Measurements from ENCODE around the gene CTXN1.
"Not testable (repeated sequence)": the region's sequence is repeated elsewhere in the genome, so short reads cannot be mapped to it uniquely, and the experiment has no call there.

CTXN1 gene

DNA sequence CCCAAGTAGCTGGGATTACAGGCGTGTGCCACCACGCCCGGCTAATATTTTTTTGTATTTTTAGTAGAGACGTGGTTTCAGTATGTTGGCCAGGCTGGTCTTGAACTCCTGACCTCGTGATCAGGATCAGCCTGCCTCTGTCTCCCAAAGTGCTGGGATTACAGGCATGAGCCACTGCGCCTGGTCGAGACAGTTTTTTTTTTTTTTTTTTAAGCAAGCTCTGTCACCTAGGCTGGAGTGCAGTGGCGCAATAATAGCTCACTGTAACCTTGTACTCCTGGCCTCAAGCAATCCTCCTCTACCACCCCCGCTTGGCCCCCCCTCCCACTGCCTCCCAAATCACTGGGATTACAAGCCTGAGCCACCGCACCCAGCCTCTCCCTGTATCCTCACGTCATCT lies 28.6 kb downstream of the CTXN1 start:
- TF ChIP-seq, protein P1, sequence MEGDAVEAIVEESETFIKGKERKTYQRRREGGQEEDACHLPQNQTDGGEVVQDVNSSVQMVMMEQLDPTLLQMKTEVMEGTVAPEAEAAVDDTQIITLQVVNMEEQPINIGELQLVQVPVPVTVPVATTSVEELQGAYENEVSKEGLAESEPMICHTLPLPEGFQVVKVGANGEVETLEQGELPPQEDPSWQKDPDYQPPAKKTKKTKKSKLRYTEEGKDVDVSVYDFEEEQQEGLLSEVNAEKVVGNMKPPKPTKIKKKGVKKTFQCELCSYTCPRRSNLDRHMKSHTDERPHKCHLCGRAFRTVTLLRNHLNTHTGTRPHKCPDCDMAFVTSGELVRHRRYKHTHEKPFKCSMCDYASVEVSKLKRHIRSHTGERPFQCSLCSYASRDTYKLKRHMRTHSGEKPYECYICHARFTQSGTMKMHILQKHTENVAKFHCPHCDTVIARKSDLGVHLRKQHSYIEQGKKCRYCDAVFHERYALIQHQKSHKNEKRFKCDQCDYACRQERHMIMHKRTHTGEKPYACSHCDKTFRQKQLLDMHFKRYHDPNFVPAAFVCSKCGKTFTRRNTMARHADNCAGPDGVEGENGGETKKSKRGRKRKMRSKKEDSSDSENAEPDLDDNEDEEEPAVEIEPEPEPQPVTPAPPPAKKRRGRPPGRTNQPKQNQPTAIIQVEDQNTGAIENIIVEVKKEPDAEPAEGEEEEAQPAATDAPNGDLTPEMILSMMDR (IDR thresholded peaks at IDR 0.05; ENCODE audit: control insufficient read depth, insufficient read depth, low read depth, low read length, missing control alignments): no peak
- DNase-seq (ENCODE audit: low read depth): no peak
- H3K4me3 ChIP-seq (ENCODE audit: control insufficient read depth, low read depth, low read length): no peak overlapping the region

DNA sequence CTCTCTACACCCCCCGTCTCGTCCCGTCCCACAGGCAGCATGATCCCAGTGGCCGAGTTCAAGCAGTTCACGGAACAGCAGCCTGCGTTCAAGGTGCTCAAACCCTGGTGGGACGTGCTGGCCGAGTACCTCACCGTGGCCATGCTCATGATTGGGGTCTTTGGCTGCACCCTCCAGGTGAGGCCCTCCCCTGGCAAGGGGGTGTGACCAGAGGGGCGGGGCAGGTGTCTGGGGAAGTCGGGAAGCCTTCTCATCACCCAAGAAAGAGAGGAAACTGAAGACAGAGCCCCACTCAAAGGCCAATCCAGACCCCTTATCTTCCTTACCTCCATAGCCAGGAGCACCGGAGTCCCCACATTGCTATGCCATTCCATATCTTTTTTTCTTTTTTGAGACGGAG lies 30.4 kb downstream of the CTXN1 start:
- no peak for DNase-seq (ENCODE audit: low read depth)
- no peak overlapping the region for H3K4me3 ChIP-seq (ENCODE audit: control insufficient read depth, low read depth, low read length)
- TF ChIP-seq, protein P1 (IDR thresholded peaks at IDR 0.05; ENCODE audit: control insufficient read depth, insufficient read depth, low read depth, low read length, missing control alignments): no peak

DNA sequence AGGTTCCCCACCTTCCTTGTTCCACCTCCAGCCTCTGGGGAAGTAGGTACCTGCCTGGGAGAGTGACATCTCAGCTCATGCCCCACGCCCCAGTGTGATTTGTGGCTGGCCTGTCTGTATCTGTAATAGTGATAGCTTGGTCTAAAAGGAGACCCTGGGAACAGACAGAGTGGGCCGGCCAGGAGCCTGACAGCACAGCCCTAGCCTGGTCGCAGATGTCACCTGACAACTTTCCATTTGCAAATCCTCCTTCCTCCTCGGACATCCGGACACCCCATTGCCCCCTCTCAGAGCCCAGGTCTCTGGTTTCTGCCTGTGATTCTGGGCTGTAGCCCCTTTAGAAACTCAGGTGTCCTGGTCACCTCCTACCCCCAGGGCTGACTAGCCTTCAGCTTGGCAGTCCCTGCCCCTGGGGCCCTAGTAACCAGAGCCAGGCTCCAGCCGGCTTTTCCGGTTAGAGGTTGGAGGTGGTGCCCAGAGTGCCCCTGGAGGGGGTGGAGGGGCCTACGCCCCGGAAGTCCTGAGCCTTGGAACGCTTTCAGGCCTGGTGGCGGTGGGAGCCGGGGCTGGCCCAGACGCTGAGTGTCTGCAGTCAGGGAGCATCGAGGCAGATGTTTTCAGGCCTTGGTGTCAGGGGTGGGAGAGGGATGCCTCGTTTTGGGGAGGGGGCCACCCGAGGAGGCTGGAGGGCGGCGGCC lies 31.2 kb downstream of the CTXN1 start:
- no peak overlapping the region for H3K4me3 ChIP-seq (ENCODE audit: control insufficient read depth, low read depth, low read length)
- TF ChIP-seq, protein P1 (IDR thresholded peaks at IDR 0.05; ENCODE audit: control insufficient read depth, insufficient read depth, low read depth, low read length, missing control alignments): no peak
- no peak for DNase-seq (ENCODE audit: low read depth)

DNA sequence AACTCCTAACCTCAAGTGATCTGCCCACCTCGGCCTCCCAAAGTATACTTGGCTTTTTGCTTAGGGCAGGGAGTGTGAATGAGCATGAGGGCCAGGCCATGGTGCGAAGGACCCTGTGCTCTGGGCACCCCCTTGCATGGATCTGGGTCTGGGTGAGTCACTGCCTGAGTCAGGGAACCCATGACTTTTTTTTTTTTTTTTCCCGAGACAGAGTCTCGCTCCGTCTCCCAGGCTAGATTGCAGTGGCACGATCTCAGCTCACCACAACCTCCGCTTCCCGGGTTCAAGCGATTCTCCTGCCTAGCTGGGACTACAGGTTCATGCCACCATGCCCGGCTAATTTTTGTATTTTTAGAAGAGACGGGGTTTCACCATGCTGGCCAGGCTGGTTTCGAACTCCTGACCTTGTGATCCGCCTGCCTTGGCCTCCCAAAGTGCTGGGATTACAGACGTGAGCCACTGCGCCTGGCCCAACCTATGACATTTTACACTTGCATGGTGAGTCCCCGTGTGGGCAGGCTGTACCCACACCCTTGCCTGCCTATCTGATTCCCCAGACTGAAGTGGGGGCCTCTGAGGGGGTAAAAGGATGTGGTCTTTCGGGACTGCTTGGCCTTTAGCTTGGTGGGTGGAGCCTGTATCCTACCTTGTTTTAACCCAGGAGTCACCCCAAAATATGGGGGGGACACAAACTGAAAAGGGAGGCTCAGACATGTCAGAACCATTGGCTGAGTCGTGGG lies 32.4 kb downstream of the CTXN1 start:
- not testable (repeated sequence) for H3K4me3 ChIP-seq (ENCODE audit: control insufficient read depth, low read depth, low read length); DNase-seq (ENCODE audit: low read depth)

DNA sequence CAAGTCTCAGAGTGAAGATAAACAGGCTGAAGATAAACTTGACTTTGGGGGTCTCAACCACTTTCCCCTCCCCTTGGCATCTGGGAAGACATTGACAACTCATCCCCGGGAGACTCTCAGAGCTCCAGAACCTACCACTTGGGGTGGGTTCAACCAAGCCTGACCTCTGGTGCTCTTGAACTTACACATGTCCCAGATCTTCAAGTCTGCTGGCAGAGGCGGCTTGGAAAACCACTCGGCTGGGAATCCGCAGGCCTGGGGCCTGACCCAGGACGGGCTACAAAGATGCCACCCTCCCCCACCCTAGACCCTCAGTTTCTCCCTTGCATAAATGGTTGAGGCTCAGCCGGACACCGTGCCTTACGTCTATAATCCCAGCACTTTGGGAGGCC lies 37.1 kb downstream of the CTXN1 start:
- peak overlapping the region; percentile 95 for H3K4me3 ChIP-seq (ENCODE audit: control insufficient read depth, low read depth, low read length)
- TF ChIP-seq, protein P1 (IDR thresholded peaks at IDR 0.05; ENCODE audit: control insufficient read depth, insufficient read depth, low read depth, low read length, missing control alignments): no peak
- no peak for DNase-seq (ENCODE audit: low read depth)

DNA sequence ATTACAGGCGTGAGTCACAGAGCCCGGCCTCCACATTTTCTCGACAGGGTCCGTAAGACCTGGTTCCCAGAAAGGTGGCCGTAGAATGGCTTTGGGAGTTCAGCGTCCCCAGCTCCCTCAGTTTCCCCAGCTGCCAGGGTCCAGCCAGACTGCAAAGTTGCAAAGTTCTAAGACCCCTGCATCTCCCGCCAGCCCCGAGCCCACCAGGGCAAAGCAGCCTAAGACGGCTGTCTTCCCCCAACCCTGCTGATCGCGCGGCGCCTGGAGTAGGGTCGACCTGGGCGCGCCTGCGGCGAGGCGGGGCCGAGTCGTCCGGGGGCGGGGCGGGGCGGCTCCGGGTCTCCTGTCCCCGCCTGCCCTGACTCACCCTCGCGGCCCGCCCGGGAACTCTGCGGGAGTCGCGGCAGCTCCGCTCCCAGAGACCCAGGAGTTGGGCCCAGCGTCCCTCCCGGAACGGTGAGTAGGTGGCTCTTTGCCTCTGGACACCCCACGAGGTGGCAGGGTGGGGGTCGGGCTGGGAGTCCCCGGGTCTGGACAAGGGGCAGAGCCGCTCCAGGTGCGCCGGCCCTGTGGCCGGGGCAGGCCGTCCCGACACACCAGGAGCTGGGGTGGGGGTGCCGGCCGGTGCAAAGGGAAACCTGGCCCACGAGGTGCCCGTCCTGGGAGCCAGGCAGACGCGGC lies 37.6 kb downstream of the CTXN1 start, which contains the start of gene LRRC8E:
LRRC8E (plus strand) TSS at position 366 of the 681 bp plus-strand sequence. CDS start 7,094 bp downstream, outside the sequence.
- TF ChIP-seq, protein P1 (IDR thresholded peaks at IDR 0.05; ENCODE audit: control insufficient read depth, insufficient read depth, low read depth, low read length, missing control alignments): no peak
- peak within 1 kb of the TSS; percentile 95 for H3K4me3 ChIP-seq (ENCODE audit: control insufficient read depth, low read depth, low read length)
- no peak for DNase-seq (ENCODE audit: low read depth)

Data from AG09309 (cell line).